Neuronal stem cell (in vitro differentiated cells): ENCODE measurements around the gene VRK3.
"Not testable (repeated sequence)": the region's sequence is repeated elsewhere in the genome, so short reads cannot be mapped to it uniquely, and the experiment has no call there.

Source experiments
- DNase-seq: peaks from one replicate; pipeline ENCODE4 v3.0.0-alpha.2; 2013; ENCODE audit warnings: low spot score
- H2AFZ ChIP-seq: one replicate; pipeline ENCODE4 v1.6.1; 2013; ENCODE audit warnings: mild to moderate bottlenecking, low read length, inconsistent platforms
- H2AK5ac ChIP-seq: 2 replicates; pipeline ENCODE4 v1.6.1; 2013; ENCODE audit warnings: low read depth, mild to moderate bottlenecking, inconsistent platforms, low read length, moderate library complexity, mixed read lengths
- H2BK120ac ChIP-seq: 2 replicates; pipeline ENCODE4 v1.6.1; 2013; ENCODE audit warnings: low read depth, mild to moderate bottlenecking, inconsistent platforms, low read length, moderate library complexity, mixed read lengths
- H2BK12ac ChIP-seq: one replicate; pipeline ENCODE4 v1.6.1; 2013; ENCODE audit warnings: low read length, inconsistent platforms
- H2BK15ac ChIP-seq: 2 replicates; pipeline ENCODE4 v1.6.1; 2013; ENCODE audit warnings: mild to moderate bottlenecking, low read length, inconsistent platforms, mixed read lengths
- H2BK5ac ChIP-seq: one replicate; pipeline ENCODE4 v1.6.1; 2013; ENCODE audit warnings: inconsistent platforms, mild to moderate bottlenecking, low read length, moderate library complexity
- H3K14ac ChIP-seq: one replicate; pipeline ENCODE4 v1.6.1; 2013; ENCODE audit warnings: low read length, inconsistent platforms
- H3K18ac ChIP-seq: 2 replicates; pipeline ENCODE4 v1.6.1; 2013; ENCODE audit warnings: low read length, inconsistent platforms
- H3K23ac ChIP-seq: 2 replicates; pipeline ENCODE4 v1.6.1; 2013; ENCODE audit warnings: low read depth, mild to moderate bottlenecking, mixed read lengths, low read length, inconsistent platforms; ENCODE audit not compliant: poor library complexity
- H3K27ac ChIP-seq: replicated peaks from 3 replicates; pipeline ENCODE4 v1.5.1; 2013; ENCODE audit warnings: low read length, inconsistent platforms
- H3K27me3 ChIP-seq, 3 experiments: 2 replicates each; pipeline ENCODE4 v1.6.1; 2013; ENCODE audit warnings: low read length in 3 of 3, mild to moderate bottlenecking in 2 of 3, inconsistent platforms in 1 of 3, low read depth in 1 of 3, mixed read lengths in 1 of 3, moderate library complexity in 1 of 3; ENCODE audit not compliant: control insufficient read depth in 3 of 3, insufficient read depth in 3 of 3
- H3K36me3 ChIP-seq, 2 donors: replicated peaks in 1 of 2; 2 replicates each; pipeline ENCODE4 v1.6.1; 2013; ENCODE audit warnings: low read length in 2 of 2; ENCODE audit not compliant: control insufficient read depth in 2 of 2, insufficient read depth in 2 of 2
- H3K4ac ChIP-seq: 2 replicates; pipeline ENCODE4 v1.6.1; 2013; ENCODE audit warnings: inconsistent platforms, mild to moderate bottlenecking, low read length, moderate library complexity
- H3K4me1 ChIP-seq, 2 donors: 1 replicate in 1 of 2; 2 replicates in 1 of 2; pipeline ENCODE4 v1.6.1; 2013; ENCODE audit warnings: low read length in 2 of 2, low read depth in 1 of 2; ENCODE audit not compliant: control insufficient read depth in 2 of 2, insufficient read depth in 1 of 2
- H3K4me2 ChIP-seq: one replicate; pipeline ENCODE4 v1.6.1; 2013; ENCODE audit warnings: mild to moderate bottlenecking, low read length, inconsistent platforms; ENCODE audit not compliant: insufficient read depth, poor library complexity, severe bottlenecking
- H3K4me3 ChIP-seq, 2 donors: 2 replicates each; pipeline ENCODE4 v1.5.1; 2013; ENCODE audit warnings: low read length in 2 of 2, mild to moderate bottlenecking in 2 of 2, inconsistent platforms in 1 of 2, moderate library complexity in 1 of 2
- H3K79me1 ChIP-seq: one replicate; pipeline ENCODE4 v1.6.1; 2013; ENCODE audit warnings: low read depth, mild to moderate bottlenecking, inconsistent platforms, low read length, moderate library complexity
- H3K9ac ChIP-seq: one replicate; pipeline ENCODE4 v1.6.1; 2013; ENCODE audit warnings: mild to moderate bottlenecking, low read depth, low read length, inconsistent platforms; ENCODE audit not compliant: poor library complexity
- H3K9me3 ChIP-seq, 2 donors: replicated peaks in 1 of 2; 2 replicates each; pipeline versions ENCODE3 to v1.6.1; 2013; ENCODE audit warnings: low read length in 2 of 2, mild to moderate bottlenecking in 2 of 2, inconsistent platforms in 1 of 2, low read depth in 1 of 2, mixed read lengths in 1 of 2, moderate library complexity in 1 of 2; ENCODE audit not compliant: control insufficient read depth in 2 of 2, insufficient read depth in 1 of 2
- H4K8ac ChIP-seq: one replicate; pipeline ENCODE4 v1.6.1; 2013; ENCODE audit warnings: low read depth, mild to moderate bottlenecking, inconsistent platforms, low read length, moderate library complexity
- H4K91ac ChIP-seq: one replicate; pipeline ENCODE4 v1.6.1; 2013; ENCODE audit warnings: low read length, low read depth, mild to moderate bottlenecking, inconsistent platforms; ENCODE audit not compliant: poor library complexity
- WGBS, 2 donors: extraction: QIAGEN DNeasy Blood & Tissue Kit; methylation state at CpG; one replicate each; pipeline ENCODE4 v1.1.7; 2013; ENCODE audit warnings: missing lambda C conversion rate in 2 of 2, mixed read lengths in 1 of 2; ENCODE audit not compliant: insufficient read length in 2 of 2, insufficient replicate concordance in 1 of 2; ENCODE audit errors: extremely low coverage in 2 of 2; 5-methylcytosine and 5-hydroxymethylcytosine counted together

Gene VRK3

GRCh38 chr19:49949742-49950589 is 75.2 kb downstream of the VRK3 start:
- Histone ChIP-seq H2BK120ac (no peak overlapping the region), H3K9me3 (peaks cover 3 to 4% of the 10 kb centered on the region in 2 donors), H4K91ac (no peak overlapping the region), H3K79me1 (no peaks in the 10 kb centered on the region), H3K14ac (no peak overlapping the region), H3K18ac (no peak overlapping the region), H3K27ac (no peak overlapping the region), H3K4me2 (no peak overlapping the region), H3K23ac (no peak overlapping the region), H2BK12ac (no peak overlapping the region), H3K4me1 (peaks cover 0 to 10% of the 10 kb centered on the region in 2 donors), H3K4me3 (no peak overlapping the region), H3K36me3 (no peaks in the 10 kb centered on the region), H4K8ac (no peak overlapping the region), H3K4ac (no peak overlapping the region), H2AFZ (peak overlapping the region; percentile 46), H3K27me3 (no peaks in the 10 kb centered on the region), H2BK5ac (no peak overlapping the region), H2AK5ac (no peak overlapping the region), H3K9ac (no peak overlapping the region), H2BK15ac (no peak overlapping the region)
- DNase-seq = no peak
- no CpG with 5 or more reads among the region's 11 CpGs for WGBS, 2 donors

- no peak overlapping the region for H3K18ac ChIP-seq
- H3K9me3 ChIP-seq = peaks cover 0 to 1% of the 10 kb centered on the region in 2 donors
- no peaks in the 10 kb centered on the region for H3K79me1 ChIP-seq
- H2BK120ac ChIP-seq = no peak overlapping the region
- H4K91ac ChIP-seq = no peak overlapping the region
- no peak overlapping the region for H3K4me2 ChIP-seq
- H3K4me3 ChIP-seq = no peak overlapping the region
- H4K8ac ChIP-seq = no peak overlapping the region
- H3K27ac ChIP-seq = no peak overlapping the region
- peaks cover 0 to 2% (median 0%) of the 10 kb centered on the region in 3 experiments for H3K27me3 ChIP-seq
- H2BK12ac ChIP-seq = no peak overlapping the region
- no peak overlapping the region for H2BK5ac ChIP-seq
- H3K23ac ChIP-seq = peak overlapping the region; percentile 73
- H3K36me3 ChIP-seq = no peaks in the 10 kb centered on the region
- no peak overlapping the region for H2BK15ac ChIP-seq
- H2AK5ac ChIP-seq = no peak overlapping the region
- H3K4ac ChIP-seq = no peak overlapping the region
- no peak overlapping the region for H3K9ac ChIP-seq
- WGBS, 2 donors = no CpG with 5 or more reads among the region's 8 CpGs
- no peak for DNase-seq
- H3K4me1 ChIP-seq = peaks cover 0 to 6% of the 10 kb centered on the region in 2 donors
- H3K14ac ChIP-seq = no peak overlapping the region
- no peak overlapping the region for H2AFZ ChIP-seq
Observed at GRCh38 chr19:49946415-49946814, 78.8 kb downstream of the VRK3 start.

- not testable (repeated sequence) for H3K27me3 ChIP-seq, H3K14ac ChIP-seq, H3K27ac ChIP-seq, H3K4ac ChIP-seq, H4K8ac ChIP-seq, H3K4me3 ChIP-seq, H2BK12ac ChIP-seq, H3K18ac ChIP-seq, H2BK120ac ChIP-seq, H3K79me1 ChIP-seq, DNase-seq, H2AFZ ChIP-seq, H2BK15ac ChIP-seq, H4K91ac ChIP-seq, H2AK5ac ChIP-seq, H3K36me3 ChIP-seq, H3K23ac ChIP-seq, H3K9me3 ChIP-seq, H2BK5ac ChIP-seq, H3K4me1 ChIP-seq, H3K4me2 ChIP-seq, H3K9ac ChIP-seq
- no CpG with 5 or more reads among the region's 5 CpGs for WGBS, 2 donors
Observed at GRCh38 chr19:49944567-49944966, 80.6 kb downstream of the VRK3 start.

- no peaks in the 10 kb centered on the region for H3K79me1 ChIP-seq
- H3K4me2 ChIP-seq = no peak overlapping the region
- no peak overlapping the region for H3K23ac ChIP-seq
- H3K14ac ChIP-seq = peak overlapping the region; percentile 72
- no peak overlapping the region for H3K18ac ChIP-seq
- H2BK120ac ChIP-seq = no peak overlapping the region
- H2BK12ac ChIP-seq = peak overlapping the region; percentile 16
- no peak overlapping the region for H3K27ac ChIP-seq
- no peak overlapping the region for H4K91ac ChIP-seq
- no peak for DNase-seq
- no peak overlapping the region for H2AFZ ChIP-seq
- H2BK15ac ChIP-seq = no peak overlapping the region
- H3K9ac ChIP-seq = no peak overlapping the region
- H2BK5ac ChIP-seq = no peak overlapping the region
- H3K4me3 ChIP-seq = no peak overlapping the region
- H3K9me3 ChIP-seq = no peaks in the 10 kb centered on the region
- no peak overlapping the region for H4K8ac ChIP-seq
- H3K4ac ChIP-seq = no peak overlapping the region
- H2AK5ac ChIP-seq = no peak overlapping the region
- WGBS, 2 donors = no CpG with 5 or more reads among the region's 5 CpGs
- H3K36me3 ChIP-seq = no peaks in the 10 kb centered on the region
- H3K27me3 ChIP-seq = peaks cover 0 to 2% (median 0%) of the 10 kb centered on the region in 3 experiments
- no peaks in the 10 kb centered on the region for H3K4me1 ChIP-seq
Observed at GRCh38 chr19:49940482-49940791, 84.7 kb downstream of the VRK3 start.
